Naive thymus-derived CD4-positive, alpha-beta T cell (primary cell): Measurements from ENCODE around the gene IFNA4. TPM values are rescaled to one million over a fixed set of nuclear protein-coding genes. Genes with fewer than 3 reads are reported as not detected.

ENCODE experiments used
- ATAC-seq: fragments of 150-1000 bp; cut with Tn5 transposase; 2 replicates; pipeline ENCODE4 v1.10.0; 2021; ENCODE audit warnings: mild to moderate bottlenecking, moderate library complexity
- CTCF ChIA-PET: fragments of 350-600 bp; sonication (Branson Sonifier 250); formaldehyde crosslinking; loops from one replicate; lab custom pipeline; 2021; ENCODE audit warnings: antibody characterized with exemption; lab: Charles Lee
- POLR2A ChIA-PET: fragments of 350-600 bp; sonication (Branson Sonifier 250); formaldehyde crosslinking; loops from one replicate; lab custom pipeline; 2021; ENCODE audit warnings: antibody characterized with exemption, inconsistent platforms; lab: Charles Lee
- DNase-seq, 9 donors: peaks; one replicate each; pipeline versions ENCODE4 v3.0.0 to v3.0.0-alpha.2; 2020 to 2022; ENCODE audit warnings: mixed read lengths in 1 of 9
- H3K27ac ChIP-seq: one replicate; pipeline ENCODE4 v1.7.0; 2013; ENCODE audit warnings: mild to moderate bottlenecking, low read depth, low read length, moderate library complexity
- H3K27me3 ChIP-seq, 2 donors: one replicate each; pipeline ENCODE4 v1.7.0; 2013; ENCODE audit warnings: low read length in 2 of 2, mild to moderate bottlenecking in 2 of 2, moderate library complexity in 2 of 2; ENCODE audit not compliant: control insufficient read depth in 2 of 2, insufficient read depth in 2 of 2
- H3K36me3 ChIP-seq, 3 experiments: 1 replicate in 2 of 3; 2 replicates in 1 of 3; pipeline ENCODE4 v1.7.0; 2013; ENCODE audit warnings: low read length in 3 of 3, mild to moderate bottlenecking in 3 of 3, moderate library complexity in 1 of 3; ENCODE audit not compliant: insufficient read depth in 3 of 3, control insufficient read depth in 2 of 3
- H3K4me1 ChIP-seq, 2 donors: one replicate each; pipeline ENCODE4 v1.7.0; 2013; ENCODE audit warnings: low read length in 2 of 2, mild to moderate bottlenecking in 2 of 2, moderate library complexity in 1 of 2; ENCODE audit not compliant: control insufficient read depth in 2 of 2, insufficient read depth in 2 of 2
- H3K4me3 ChIP-seq: 2 replicates; pipeline ENCODE4 v1.7.0; 2013; ENCODE audit warnings: mild to moderate bottlenecking, low read length
- H3K9me3 ChIP-seq, 3 experiments: 1 replicate in 2 of 3; 2 replicates in 1 of 3; pipeline ENCODE4 v1.7.0; 2013; ENCODE audit warnings: low read length in 3 of 3; ENCODE audit not compliant: control insufficient read depth in 2 of 3
- H3K27ac Mint-ChIP-seq, 9 donors: one replicate each; pipeline ENCODE4 v1.8.0; 2020 to 2022; ENCODE audit warnings: mixed read lengths in 9 of 9, mild to moderate bottlenecking in 8 of 9, moderate library complexity in 5 of 9, inconsistent platforms in 2 of 9
- H3K27me3 Mint-ChIP-seq, 5 donors: one replicate each; pipeline ENCODE4 v1.8.0; 2021 to 2022; ENCODE audit warnings: mixed read lengths in 5 of 5, mild to moderate bottlenecking in 1 of 5
- H3K36me3 Mint-ChIP-seq, 5 donors: one replicate each; pipeline ENCODE4 v1.8.0; 2020 to 2022; ENCODE audit warnings: mixed read lengths in 5 of 5, mild to moderate bottlenecking in 3 of 5, inconsistent platforms in 1 of 5
- H3K4me1 Mint-ChIP-seq, 7 donors: one replicate each; pipeline ENCODE4 v1.8.0; 2020 to 2022; ENCODE audit warnings: mixed read lengths in 7 of 7, mild to moderate bottlenecking in 3 of 7, inconsistent platforms in 1 of 7
- H3K4me3 Mint-ChIP-seq, 10 donors: one replicate each; pipeline ENCODE4 v1.8.0; 2020 to 2022; ENCODE audit warnings: mild to moderate bottlenecking in 10 of 10, mixed read lengths in 10 of 10, moderate library complexity in 6 of 10, inconsistent platforms in 2 of 10
- H3K9me3 Mint-ChIP-seq, 11 donors: one replicate each; pipeline ENCODE4 v1.8.0; 2020 to 2022; ENCODE audit warnings: mixed read lengths in 11 of 11, mild to moderate bottlenecking in 4 of 11, inconsistent platforms in 1 of 11, moderate library complexity in 1 of 11
- intact Hi-C, 2 donors: fragments of 100-400 bp; cut with micrococcal nuclease; formaldehyde crosslinking; loops; one replicate each; pipeline ENCODE4 v1.15.1; 2023
- polyA plus RNA-seq, 2 donors: library from polyadenylated mRNA; unstranded; fragments of 300-500 nt; fragmentation: Illumina TruSeq; gene quantifications; one replicate each; pipeline ENCODE4 v1.2.3, GENCODE V29; 2021
- total RNA-seq, 6 experiments: library from RNA in 5 of 6; stranded (reverse) in 5 of 6; gene quantifications; 1 replicate in 5 of 6; 2 replicates in 1 of 6; pipeline ENCODE4 v1.2.3 and lab custom pipeline; 2021 to 2026

Gene IFNA4
- total and polyA plus RNA-seq, 7 experiments from 2014 or later, result not detected

DNA sequence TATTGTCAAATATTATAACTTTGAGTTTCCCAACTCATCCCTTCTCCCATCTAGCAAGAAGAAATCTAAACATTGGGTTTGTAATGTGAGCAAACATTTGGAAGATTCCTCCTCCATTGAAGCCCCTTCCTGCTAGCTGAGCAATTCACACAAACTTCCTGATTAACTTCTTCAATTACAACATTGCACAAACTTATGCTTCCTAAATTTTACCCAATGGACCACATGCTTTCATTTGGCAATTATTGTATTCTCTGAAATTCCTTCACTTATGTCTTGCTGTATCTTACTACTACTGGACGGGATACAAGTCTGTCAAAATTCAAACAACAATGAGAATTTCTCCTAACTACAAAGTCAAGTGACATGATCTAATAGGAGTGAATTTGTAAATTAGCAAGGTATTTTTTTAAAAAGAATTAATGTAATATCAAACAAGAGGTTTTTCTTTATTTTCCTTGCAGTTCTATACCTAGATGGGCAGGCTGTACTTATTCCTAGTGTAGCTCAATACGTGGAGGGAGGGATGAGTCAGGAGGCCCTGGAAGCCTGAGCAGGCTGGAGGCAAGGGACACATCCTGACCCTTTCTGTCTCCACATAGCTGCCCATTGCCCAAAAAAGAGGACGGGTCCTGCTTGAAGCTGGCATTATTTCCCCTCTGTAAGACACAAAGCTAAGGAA, 33.9 kb downstream of the IFNA4 start:
- intact Hi-C loops, result loop anchor here in 1 of 2 donors (1.0 to 5.0 kb wide), 3 partner anchors 174 to 636 kb away; no protein-coding TSS in a partner anchor
- Histone ChIP-seq H3K4me1 (no peaks in the 10 kb centered on the region), H3K27ac (no peak overlapping the region), H3K36me3 (no peaks in the 10 kb centered on the region), H3K4me3 (no peak overlapping the region), H3K9me3 (no peaks in the 10 kb centered on the region), H3K27me3 (no peaks in the 10 kb centered on the region)
- H3K4me1 Mint-ChIP-seq, result peaks cover 0 to 20% (median 0%) of the 10 kb centered on the region in 7 donors
- ChIA-PET CTCF (interaction anchor here (0.6 to 2.0 kb wide), 2 partner anchors 14 to 242 kb away, joined by 3 to 5 read pairs; no protein-coding TSS in a partner anchor), POLR2A (no interaction called here)
- peaks cover 0 to 27% (median 7%) of the 10 kb centered on the region in 11 donors for H3K9me3 Mint-ChIP-seq
- peak; percentile 16 for ATAC-seq
- DNase-seq, result no peak
- H3K36me3 Mint-ChIP-seq, result peaks cover 4 to 14% (median 6%) of the 10 kb centered on the region in 5 donors
- H3K27ac Mint-ChIP-seq, result no peak overlapping the region
- H3K4me3 Mint-ChIP-seq, result no peak overlapping the region
- peaks cover 0 to 36% (median 3%) of the 10 kb centered on the region in 5 donors for H3K27me3 Mint-ChIP-seq

DNA sequence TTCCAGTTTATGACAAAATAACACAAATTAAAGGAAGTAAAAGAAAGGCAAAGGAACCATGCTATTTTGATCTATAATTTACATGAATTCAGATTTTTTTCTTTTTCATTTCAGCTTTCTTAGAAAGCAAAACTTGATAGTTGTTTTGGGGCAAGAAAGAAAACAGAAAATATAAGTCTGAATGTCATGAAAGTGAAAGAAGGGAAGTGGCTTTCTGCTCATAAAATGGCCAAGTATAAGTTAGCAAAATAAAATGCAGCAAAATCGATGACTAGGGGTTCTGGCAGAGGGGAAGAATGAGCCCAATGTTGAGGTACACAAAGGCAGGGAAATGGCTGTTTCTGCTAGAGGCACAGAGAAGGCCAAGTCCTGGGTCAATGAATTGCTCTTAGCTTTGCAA, 42.8 kb downstream of the IFNA4 start:
- Histone ChIP-seq H3K36me3 (no peaks in the 10 kb centered on the region), H3K4me3 (no peak overlapping the region), H3K27me3 (no peaks in the 10 kb centered on the region), H3K4me1 (peaks cover 0 to 6% of the 10 kb centered on the region in 2 donors), H3K27ac (no peak overlapping the region), H3K9me3 (no peaks in the 10 kb centered on the region)
- DNase-seq (no peak), ATAC-seq (no peak)
- intact Hi-C loops, result no loop called here
- peak overlapping the region in 3 of 9 donors; percentile 2 to 82 (median 7) for H3K27ac Mint-ChIP-seq
- peaks cover 0 to 41% (median 7%) of the 10 kb centered on the region in 5 donors for H3K36me3 Mint-ChIP-seq
- peaks cover 0 to 31% (median 17%) of the 10 kb centered on the region in 11 donors for H3K9me3 Mint-ChIP-seq
- peaks cover 9 to 38% (median 16%) of the 10 kb centered on the region in 7 donors for H3K4me1 Mint-ChIP-seq
- H3K4me3 Mint-ChIP-seq, result peak overlapping the region in 4 of 10 donors; percentile 1 to 47 (median 6)
- H3K27me3 Mint-ChIP-seq, result peaks cover 0 to 22% (median 0%) of the 10 kb centered on the region in 5 donors
- ChIA-PET POLR2A (no interaction called here), CTCF (no interaction called here)

DNA sequence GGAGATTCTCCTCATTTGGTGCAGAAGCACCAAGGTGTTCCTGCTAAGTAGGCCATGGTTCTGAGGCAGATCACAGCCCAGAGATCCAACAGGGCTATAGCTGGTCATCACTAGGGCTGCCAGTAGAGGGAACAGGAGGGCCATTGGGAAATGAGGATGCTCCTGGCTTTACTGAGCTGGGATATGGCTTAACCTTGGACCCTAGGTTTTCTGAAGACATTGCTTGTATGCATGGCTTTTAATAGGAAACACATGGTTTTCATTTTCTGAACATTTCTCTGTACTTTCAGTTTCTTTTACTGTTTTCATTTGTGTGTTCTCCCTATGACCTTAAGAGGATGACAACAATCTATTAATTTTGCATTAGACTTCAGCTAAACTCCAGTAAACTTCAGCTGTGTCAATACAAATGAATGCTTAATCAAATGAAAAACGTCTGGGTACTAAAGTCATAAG, 45.9 kb downstream of the IFNA4 start, which contains the start of gene IFNW1:
Gene IFNW1 (minus strand): TSS at position 406 of the 456 bp plus-strand sequence. CDS start 262 bp downstream, at position 144.
- Mint-ChIP-seq H3K4me3 (peak within 1 kb of the TSS in 1 of 10 donors; percentile 29), H3K9me3 (peaks cover 0 to 11% (median 0%) of the 10 kb centered on the region in 11 donors), H3K36me3 (peaks cover 0 to 22% (median 0%) of the 10 kb centered on the region in 5 donors), H3K27me3 (peaks cover 0 to 9% (median 0%) of the 10 kb centered on the region in 5 donors), H3K4me1 (peaks cover 9 to 33% (median 16%) of the 10 kb centered on the region in 7 donors), H3K27ac (peak within 1 kb of the TSS in 1 of 9 donors; percentile 61)
- ChIA-PET CTCF (no interaction called here), POLR2A (no interaction called here)
- Histone ChIP-seq H3K9me3 (no peaks in the 10 kb centered on the region), H3K4me1 (peaks cover 0 to 6% of the 10 kb centered on the region in 2 donors), H3K4me3 (no peak within 1 kb of the TSS), H3K27ac (no peak within 1 kb of the TSS), H3K27me3 (no peaks in the 10 kb centered on the region), H3K36me3 (no peaks in the 10 kb centered on the region)
- no peak for DNase-seq
- intact Hi-C loops, result no loop called here
- no peak for ATAC-seq

DNA sequence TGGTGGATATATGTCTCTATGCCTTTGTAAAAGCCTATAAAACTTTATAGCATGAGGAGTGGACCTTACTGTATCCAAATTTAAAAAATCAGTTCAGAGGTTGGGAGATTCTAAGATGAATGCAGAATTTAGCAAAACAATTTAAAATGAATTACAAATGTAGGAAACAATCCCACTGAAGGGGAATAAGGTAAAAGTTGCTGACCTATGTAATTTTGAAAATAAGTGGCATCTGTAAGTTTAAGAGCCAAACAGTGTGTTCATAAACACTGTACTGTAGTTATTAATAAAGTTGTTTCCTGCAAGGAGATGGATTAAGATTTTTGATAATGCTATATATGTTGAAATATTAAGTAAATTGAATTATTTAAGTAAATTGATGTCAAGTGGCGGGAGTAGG, 50.4 kb downstream of the IFNA4 start:
- CTCF ChIA-PET, result no interaction called here
- no peak overlapping the region for H3K27ac ChIP-seq
- H3K4me3 ChIP-seq, result no peak overlapping the region
- ATAC-seq (no peak), DNase-seq (no peak)
- H3K36me3 ChIP-seq, result no peaks in the 10 kb centered on the region
- Mint-ChIP-seq H3K4me1 (peaks cover 3 to 10% (median 9%) of the 10 kb centered on the region in 7 donors), H3K36me3 (peaks cover 0 to 6% (median 0%) of the 10 kb centered on the region in 5 donors), H3K4me3 (no peak overlapping the region), H3K27me3 (peaks cover 0 to 24% (median 0%) of the 10 kb centered on the region in 5 donors), H3K27ac (no peak overlapping the region), H3K9me3 (peaks cover 0 to 3% (median 0%) of the 10 kb centered on the region in 11 donors)
- intact Hi-C loops, result no loop called here
- POLR2A ChIA-PET, result no interaction called here
- H3K27me3 ChIP-seq, result no peaks in the 10 kb centered on the region
- H3K9me3 ChIP-seq, result no peaks in the 10 kb centered on the region
- no peaks in the 10 kb centered on the region for H3K4me1 ChIP-seq

Other genes starting within 250 kb of the IFNA4 start
- gene HACD4, start 155.9 kb downstream of the IFNA4 start, total RNA-seq, result 10 to 100 TPM in 4 of 5 experiments, 1 to 10 TPM in 1; 9.3 to 15.2 (median 13.6) TPM
- gene HACD4, start 155.9 kb downstream of the IFNA4 start, polyA plus RNA-seq, result 1 to 10 TPM; 7.6 to 7.9 TPM
- not detected for gene IFNB1, start 109.6 kb downstream of the IFNA4 start, total RNA-seq
- gene IFNB1, start 109.6 kb downstream of the IFNA4 start, polyA plus RNA-seq, result not detected
- gene IFNW1, start 45.8 kb downstream of the IFNA4 start, total RNA-seq, result not detected
- gene IFNW1, start 45.8 kb downstream of the IFNA4 start, polyA plus RNA-seq, result not detected
- gene IFNA21, start 20.9 kb downstream of the IFNA4 start, total RNA-seq, result not detected
- gene IFNA21, start 20.9 kb downstream of the IFNA4 start, polyA plus RNA-seq, result not detected
- not detected for gene IFNA7, start 14.6 kb upstream of the IFNA4 start, total RNA-seq
- not detected for gene IFNA7, start 14.6 kb upstream of the IFNA4 start, polyA plus RNA-seq
- gene IFNA10, start 19.6 kb upstream of the IFNA4 start, total RNA-seq, result not detected
- gene IFNA10, start 19.6 kb upstream of the IFNA4 start, polyA plus RNA-seq, result not detected
- gene IFNA16, start 29.7 kb upstream of the IFNA4 start, total RNA-seq, result not detected
- gene IFNA16, start 29.7 kb upstream of the IFNA4 start, polyA plus RNA-seq, result not detected
- gene IFNA17, start 40.6 kb upstream of the IFNA4 start, total RNA-seq, result not detected
- not detected for gene IFNA17, start 40.6 kb upstream of the IFNA4 start, polyA plus RNA-seq
- gene IFNA14, start 52.4 kb upstream of the IFNA4 start, total RNA-seq, result not detected
- gene IFNA14, start 52.4 kb upstream of the IFNA4 start, polyA plus RNA-seq, result not detected
- gene IFNA5, start 117.7 kb upstream of the IFNA4 start, total RNA-seq, result not detected
- not detected for gene IFNA5, start 117.7 kb upstream of the IFNA4 start, polyA plus RNA-seq
- gene KLHL9, start 147.8 kb upstream of the IFNA4 start, total RNA-seq, result 10 to 100 TPM; 11.8 to 37.7 (median 19.1) TPM
- gene KLHL9, start 147.8 kb upstream of the IFNA4 start, polyA plus RNA-seq, result 10 to 100 TPM; 21.1 to 23.0 TPM
- gene IFNA6, start 163.3 kb upstream of the IFNA4 start, total RNA-seq, result not detected
- gene IFNA6, start 163.3 kb upstream of the IFNA4 start, polyA plus RNA-seq, result not detected
- not detected for gene IFNA13, start 180.5 kb upstream of the IFNA4 start, total RNA-seq
- not detected for gene IFNA13, start 180.5 kb upstream of the IFNA4 start, polyA plus RNA-seq
- gene IFNA2, start 197.8 kb upstream of the IFNA4 start, total RNA-seq, result not detected
- gene IFNA2, start 197.8 kb upstream of the IFNA4 start, polyA plus RNA-seq, result not detected
- gene IFNA8, start 221.5 kb upstream of the IFNA4 start, total RNA-seq, result not detected
- not detected for gene IFNA8, start 221.5 kb upstream of the IFNA4 start, polyA plus RNA-seq